Activated naive CD8-positive, alpha-beta T cell treated with anti-CD3 and anti-CD28 coated beads, Interleukin-2, amount 10 ng/mL, durations not matched to agents 7 days and 5 days (primary cell): ENCODE results near the gene RPS6KA2. TPM values are rescaled to one million over a fixed set of nuclear protein-coding genes. Genes with fewer than 3 reads are reported as not detected.

Experiments
- ATAC-seq: fragments of 150-1000 bp; cut with Tn5 transposase; one replicate; pipeline ENCODE4 v1.10.0; 2021; ENCODE audit warnings: low read depth, moderate library complexity
- POLR2A ChIA-PET: fragments of 350-600 bp; sonication (Branson Sonifier 250); formaldehyde crosslinking; loops from one replicate; lab custom pipeline; 2021; ENCODE audit warnings: antibody characterized with exemption; lab: Charles Lee
- DNase-seq: peaks from one replicate; pipeline ENCODE4 v3.0.0; 2021
- H3K27ac Mint-ChIP-seq: one replicate; pipeline ENCODE4 v1.8.0; 2022; ENCODE audit warnings: mild to moderate bottlenecking, mixed read lengths
- H3K27me3 Mint-ChIP-seq: one replicate; pipeline ENCODE4 v1.8.0; 2022; ENCODE audit warnings: mild to moderate bottlenecking, moderate library complexity, mixed read lengths
- H3K36me3 Mint-ChIP-seq: one replicate; pipeline ENCODE4 v1.8.0; 2021; ENCODE audit warnings: mild to moderate bottlenecking, mixed read lengths
- H3K4me1 Mint-ChIP-seq: one replicate; pipeline ENCODE4 v1.8.0; 2021; ENCODE audit warnings: mixed read lengths
- H3K4me3 Mint-ChIP-seq: one replicate; pipeline ENCODE4 v1.8.0; 2022; ENCODE audit warnings: mild to moderate bottlenecking, moderate library complexity, mixed read lengths
- H3K9me3 Mint-ChIP-seq: one replicate; pipeline ENCODE4 v1.8.0; 2021; ENCODE audit warnings: mixed read lengths
- total RNA-seq, 2 experiments: library from RNA; stranded (reverse); gene quantifications; one replicate each; pipeline ENCODE4 v1.2.3, GENCODE V29; 2021

Gene RPS6KA2
- total RNA-seq, 2 experiments from 2014 or later: 3.8 to 5.7 TPM

DNA sequence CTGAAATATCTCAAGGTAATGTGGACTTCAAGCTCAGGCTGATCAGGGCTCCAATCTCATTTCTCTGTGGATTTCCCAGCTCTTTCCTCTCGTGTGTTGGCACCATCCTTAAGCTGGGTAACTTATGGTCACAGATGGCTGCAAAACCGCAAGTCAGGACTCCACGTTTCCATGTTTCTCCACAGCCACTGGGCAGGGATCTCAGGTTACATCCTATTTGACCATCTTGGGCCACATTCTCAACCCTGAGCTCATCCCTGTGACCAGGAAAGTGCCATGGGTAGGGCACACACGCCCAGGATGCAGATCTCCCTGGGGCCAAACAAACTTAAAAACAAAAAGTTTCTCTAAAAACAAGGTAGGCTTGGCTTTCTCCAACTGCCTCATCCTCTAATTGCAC, 15.4 kb downstream of the RPS6KA2 start:
- Mint-ChIP-seq H3K36me3 (no peaks in the 10 kb centered on the region), H3K4me3 (no peak overlapping the region), H3K9me3 (no peaks in the 10 kb centered on the region), H3K27me3 (no peaks in the 10 kb centered on the region), H3K4me1 (no peaks in the 10 kb centered on the region), H3K27ac (no peak overlapping the region)
- no peak for DNase-seq
- POLR2A ChIA-PET: no interaction called here
- ATAC-seq: no peak

DNA sequence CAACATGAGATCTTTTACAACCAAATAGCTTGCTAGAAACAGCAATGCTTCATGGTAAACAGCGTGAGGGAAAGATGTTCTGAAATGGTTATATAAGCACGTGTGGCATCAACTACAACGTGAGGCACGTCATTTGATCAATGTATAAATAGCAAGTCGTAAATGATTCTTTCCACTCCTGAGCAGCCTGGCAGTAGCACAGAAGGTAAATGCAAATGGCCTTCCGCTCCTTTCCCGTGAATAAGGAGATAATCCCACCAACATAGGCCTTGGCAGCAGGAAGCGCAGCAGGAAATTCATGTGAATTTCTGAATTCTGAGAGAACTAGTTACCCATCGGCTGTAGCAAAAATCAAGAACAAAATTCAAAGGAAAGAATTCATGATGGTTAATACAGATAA, 17.0 kb downstream of the RPS6KA2 start:
- H3K36me3 Mint-ChIP-seq: no peaks in the 10 kb centered on the region
- no peak overlapping the region for H3K27ac Mint-ChIP-seq
- no peaks in the 10 kb centered on the region for H3K27me3 Mint-ChIP-seq
- POLR2A ChIA-PET: no interaction called here
- DNase-seq (no peak), ATAC-seq (no peak)
- no peaks in the 10 kb centered on the region for H3K9me3 Mint-ChIP-seq
- H3K4me3 Mint-ChIP-seq: no peak overlapping the region
- no peaks in the 10 kb centered on the region for H3K4me1 Mint-ChIP-seq

DNA sequence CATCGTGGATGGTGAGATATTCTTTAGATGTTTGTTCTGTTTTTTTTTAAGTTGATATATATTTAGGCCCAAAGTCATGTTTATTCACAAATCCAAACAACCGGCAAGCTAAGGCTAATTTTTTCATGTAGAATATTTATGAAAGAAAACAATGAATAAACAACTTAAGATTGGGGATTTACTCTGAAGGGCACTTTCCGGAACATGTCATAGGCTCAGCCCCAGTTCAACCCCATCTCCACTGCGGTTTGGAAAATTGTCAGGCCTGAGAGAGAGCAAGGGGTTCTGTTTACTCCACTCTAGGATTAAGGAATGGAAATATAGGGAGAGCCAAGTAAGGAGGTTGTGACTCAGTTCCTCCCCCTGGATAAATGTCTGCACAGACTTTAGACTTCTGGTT, 18.3 kb downstream of the RPS6KA2 start:
- no peaks in the 10 kb centered on the region for H3K9me3 Mint-ChIP-seq
- no peak for ATAC-seq
- POLR2A ChIA-PET: no interaction called here

DNA sequence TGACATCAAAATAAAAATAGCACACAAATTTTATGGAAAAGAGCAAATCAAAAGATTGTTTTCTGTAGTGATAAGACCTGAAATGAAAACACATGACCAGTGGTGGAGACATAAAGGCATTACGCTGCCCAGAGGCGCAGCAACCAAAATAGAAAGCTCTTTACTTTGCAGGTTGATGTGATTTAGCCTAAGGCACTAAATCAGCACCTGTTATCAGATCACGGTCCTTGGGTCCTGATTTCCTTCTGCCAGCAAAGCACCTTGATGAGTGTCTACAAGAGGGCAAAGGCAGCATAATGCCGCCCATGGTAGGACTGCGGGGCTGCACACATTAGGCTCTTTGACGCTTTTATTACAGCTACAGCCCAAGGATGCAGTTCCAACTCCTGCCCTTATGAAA, 21.3 kb downstream of the RPS6KA2 start:
- POLR2A ChIA-PET: no interaction called here
- no peak for DNase-seq
- Mint-ChIP-seq H3K27ac (no peak overlapping the region), H3K36me3 (no peaks in the 10 kb centered on the region), H3K27me3 (no peaks in the 10 kb centered on the region), H3K4me3 (no peak overlapping the region), H3K4me1 (no peaks in the 10 kb centered on the region), H3K9me3 (no peaks in the 10 kb centered on the region)
- ATAC-seq: no peak

More for the DNA sequence above, 18.3 kb downstream of the RPS6KA2 start:
- Mint-ChIP-seq H3K4me1 (no peaks in the 10 kb centered on the region), H3K36me3 (no peaks in the 10 kb centered on the region), H3K27ac (no peak overlapping the region), H3K27me3 (no peaks in the 10 kb centered on the region), H3K4me3 (no peak overlapping the region)
- DNase-seq: no peak

DNA sequence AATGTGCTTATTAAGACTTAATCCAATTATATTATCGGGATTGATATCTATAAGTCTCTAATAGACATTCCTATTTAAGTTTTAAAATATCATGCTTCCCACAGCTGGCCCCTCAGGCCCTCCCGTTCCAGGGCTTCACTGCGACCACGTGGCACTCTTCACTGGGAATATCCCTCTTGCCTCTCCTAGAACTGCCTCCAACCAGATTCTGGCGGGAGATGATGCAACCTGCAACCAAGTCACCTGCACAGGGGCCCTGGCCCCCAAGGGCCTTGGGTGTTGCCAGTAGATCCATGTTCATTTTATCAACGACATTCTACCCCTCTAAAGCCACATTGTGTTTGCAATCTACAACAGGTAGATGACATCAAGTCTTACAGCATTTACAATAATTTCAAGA, 22.1 kb downstream of the RPS6KA2 start:
- no peak overlapping the region for H3K4me3 Mint-ChIP-seq
- DNase-seq: no peak
- H3K27me3 Mint-ChIP-seq: no peaks in the 10 kb centered on the region
- POLR2A ChIA-PET: no interaction called here
- H3K9me3 Mint-ChIP-seq: no peaks in the 10 kb centered on the region
- no peak for ATAC-seq
- no peak overlapping the region for H3K27ac Mint-ChIP-seq
- no peaks in the 10 kb centered on the region for H3K4me1 Mint-ChIP-seq
- no peaks in the 10 kb centered on the region for H3K36me3 Mint-ChIP-seq

DNA sequence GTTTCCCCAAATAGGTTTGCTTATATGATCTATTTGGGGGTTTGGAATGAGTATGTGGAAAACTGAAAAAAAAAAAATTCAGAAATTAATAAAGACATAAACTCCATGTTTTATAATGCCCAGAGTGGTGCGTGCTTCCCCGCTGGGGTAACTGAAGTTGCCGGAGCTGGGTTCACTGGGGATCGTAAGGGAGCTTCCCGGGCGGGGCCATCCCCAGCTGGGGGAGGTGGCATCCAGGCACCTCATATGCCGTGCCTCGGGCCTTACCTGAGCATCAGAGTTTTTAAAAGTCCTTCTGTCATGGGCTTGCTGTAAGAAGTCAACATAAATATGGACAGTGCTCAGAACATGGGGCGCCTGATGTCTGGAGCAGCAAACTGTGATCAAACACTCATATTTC, 22.7 kb downstream of the RPS6KA2 start:
- ATAC-seq (no peak), DNase-seq (no peak)
- POLR2A ChIA-PET: no interaction called here
- Mint-ChIP-seq H3K36me3 (no peaks in the 10 kb centered on the region), H3K9me3 (no peaks in the 10 kb centered on the region), H3K27me3 (no peaks in the 10 kb centered on the region), H3K27ac (no peak overlapping the region), H3K4me1 (no peaks in the 10 kb centered on the region), H3K4me3 (no peak overlapping the region)

DNA sequence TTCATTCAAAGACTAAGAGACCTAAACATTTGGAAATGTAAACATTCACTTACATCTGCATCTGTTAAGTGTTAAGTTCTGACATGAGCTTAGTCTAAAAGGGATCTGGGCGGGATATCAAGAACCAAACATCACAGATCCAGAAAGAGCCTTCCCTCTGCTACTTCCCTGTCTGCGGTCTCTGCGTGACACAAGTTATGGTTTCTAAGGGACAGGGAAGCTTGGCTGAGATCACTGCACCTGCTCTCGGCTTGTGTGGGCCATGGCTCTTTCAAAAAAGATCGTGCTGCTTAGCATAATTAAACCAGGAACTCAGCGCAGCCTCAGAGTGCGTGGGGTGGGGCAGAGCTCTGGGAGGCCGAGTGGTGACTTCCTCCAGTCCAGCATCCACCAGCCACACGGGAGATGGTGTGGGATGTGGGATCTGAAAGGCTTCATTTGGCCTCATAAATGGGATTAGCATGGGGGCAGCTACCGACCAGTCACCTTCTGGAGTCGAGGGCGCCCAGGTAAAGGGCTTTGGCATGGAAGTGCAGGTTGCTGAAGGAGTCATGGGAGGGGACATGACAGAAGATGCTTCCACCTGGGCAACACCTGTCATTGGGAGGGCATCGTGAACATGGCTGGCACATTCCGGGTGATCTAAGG, 23.9 kb downstream of the RPS6KA2 start:
- Mint-ChIP-seq H3K4me3 (no peak overlapping the region), H3K9me3 (no peaks in the 10 kb centered on the region), H3K27ac (no peak overlapping the region), H3K27me3 (no peaks in the 10 kb centered on the region), H3K4me1 (no peaks in the 10 kb centered on the region), H3K36me3 (no peaks in the 10 kb centered on the region)
- POLR2A ChIA-PET: no interaction called here
- DNase-seq (no peak), ATAC-seq (no peak)

DNA sequence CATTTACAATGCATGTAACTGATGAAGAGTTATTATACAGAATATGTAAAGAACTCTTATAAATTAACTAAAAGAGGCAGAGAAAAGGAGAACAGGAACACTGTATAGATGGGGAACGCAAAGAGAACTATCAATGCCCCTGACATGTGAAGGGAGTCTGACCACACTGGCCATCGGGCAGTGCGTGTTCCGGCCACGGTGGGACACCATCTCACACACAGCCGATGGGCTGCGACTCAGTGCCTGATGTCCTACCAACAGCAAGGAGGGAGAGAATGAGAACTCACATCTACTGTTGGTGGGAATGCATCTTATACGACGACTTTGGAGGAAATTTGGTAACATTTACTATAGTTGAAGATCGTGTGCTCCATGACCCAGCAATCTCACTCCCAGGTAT, 25.1 kb downstream of the RPS6KA2 start:
- ATAC-seq (no peak), DNase-seq (no peak)
- H3K4me3 Mint-ChIP-seq: no peak overlapping the region
- POLR2A ChIA-PET: interaction anchor here (0.7 kb wide), 1 partner anchor 305 kb away, joined by 3 read pairs; no protein-coding TSS in a partner anchor
- H3K27me3 Mint-ChIP-seq: no peaks in the 10 kb centered on the region
- H3K9me3 Mint-ChIP-seq: no peaks in the 10 kb centered on the region
- H3K36me3 Mint-ChIP-seq: no peaks in the 10 kb centered on the region
- no peaks in the 10 kb centered on the region for H3K4me1 Mint-ChIP-seq
- H3K27ac Mint-ChIP-seq: no peak overlapping the region

DNA sequence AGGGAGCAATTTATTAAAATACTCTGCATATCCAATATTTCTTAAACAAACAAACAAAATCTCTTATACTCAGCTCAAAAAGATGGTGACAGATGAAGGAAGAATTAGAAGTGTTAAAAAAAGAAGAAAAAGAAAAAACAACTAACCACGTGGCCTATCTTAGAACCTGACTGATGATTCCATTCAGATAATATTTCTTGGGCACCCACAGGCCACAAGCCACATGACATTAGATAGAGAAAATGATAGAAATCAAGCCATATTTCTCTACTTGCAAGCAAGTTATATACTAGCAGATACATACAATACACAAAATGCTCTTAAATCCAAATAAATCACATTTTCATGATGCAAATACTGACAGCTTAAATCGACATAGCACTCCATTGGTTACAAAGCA, 26.1 kb downstream of the RPS6KA2 start:
- Mint-ChIP-seq H3K36me3 (no peaks in the 10 kb centered on the region), H3K9me3 (no peaks in the 10 kb centered on the region), H3K27ac (no peak overlapping the region), H3K27me3 (no peaks in the 10 kb centered on the region), H3K4me1 (no peaks in the 10 kb centered on the region), H3K4me3 (no peak overlapping the region)
- POLR2A ChIA-PET: no interaction called here
- DNase-seq (no peak), ATAC-seq (no peak)

DNA sequence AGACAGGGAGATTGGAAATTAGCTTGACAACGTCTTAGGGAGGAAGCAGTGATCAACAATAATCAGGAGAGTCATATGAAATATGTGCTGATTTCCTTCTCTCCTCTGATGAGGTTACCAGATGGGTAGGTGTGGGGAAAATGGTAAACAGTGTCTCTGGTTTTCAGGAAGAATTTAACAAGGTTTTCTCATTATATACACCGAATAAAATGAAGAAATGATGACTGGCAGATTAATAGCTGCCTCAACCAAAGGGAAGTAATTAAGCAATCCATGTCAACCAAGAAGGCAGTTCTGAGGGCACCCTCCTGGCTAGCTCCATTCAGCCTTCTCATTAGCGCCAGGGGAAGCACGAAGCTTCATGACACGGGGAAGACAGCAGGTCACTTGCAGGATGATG, 27.8 kb downstream of the RPS6KA2 start:
- Mint-ChIP-seq H3K27me3 (no peaks in the 10 kb centered on the region), H3K36me3 (no peaks in the 10 kb centered on the region), H3K4me3 (no peak overlapping the region), H3K9me3 (no peaks in the 10 kb centered on the region), H3K4me1 (no peaks in the 10 kb centered on the region), H3K27ac (no peak overlapping the region)
- DNase-seq (no peak), ATAC-seq (no peak)
- POLR2A ChIA-PET: no interaction called here

DNA sequence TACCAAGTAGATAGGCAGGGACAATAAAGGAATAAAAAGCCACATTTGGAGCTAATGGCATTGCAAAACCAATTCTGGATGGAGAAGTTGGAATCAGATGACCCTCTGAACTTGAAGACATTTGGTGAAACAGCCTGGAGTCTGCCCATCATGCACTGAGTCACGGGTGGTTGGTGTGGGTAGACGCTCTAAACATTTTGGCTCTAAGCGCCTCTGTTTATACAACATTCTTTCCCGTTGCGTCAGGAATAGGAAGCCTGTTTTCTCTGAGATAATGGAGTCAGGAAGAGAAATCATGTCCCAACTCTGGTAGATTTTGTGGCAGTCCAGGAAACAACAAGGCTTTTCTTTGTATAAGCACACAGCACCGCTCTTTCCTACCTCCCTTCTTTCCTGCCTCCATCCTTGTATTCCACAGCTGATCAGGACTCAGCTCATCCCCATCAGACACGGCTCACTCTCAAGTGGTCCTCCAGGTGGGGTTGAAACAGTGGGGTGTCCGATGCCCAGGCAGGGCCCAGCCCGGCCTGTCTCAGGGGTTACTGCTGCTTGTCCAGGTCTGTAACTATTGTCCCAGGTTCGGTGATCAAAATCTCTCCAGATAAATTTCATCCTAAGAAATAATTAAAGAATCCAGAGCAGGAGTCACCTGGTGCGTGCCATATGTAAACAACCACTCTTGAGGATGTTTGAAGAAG, 28.5 kb downstream of the RPS6KA2 start:
- Mint-ChIP-seq H3K9me3 (no peaks in the 10 kb centered on the region), H3K27ac (no peak overlapping the region), H3K36me3 (no peaks in the 10 kb centered on the region), H3K4me1 (no peaks in the 10 kb centered on the region), H3K4me3 (no peak overlapping the region), H3K27me3 (no peaks in the 10 kb centered on the region)
- ATAC-seq: no peak
- DNase-seq: no peak
- POLR2A ChIA-PET: no interaction called here

DNA sequence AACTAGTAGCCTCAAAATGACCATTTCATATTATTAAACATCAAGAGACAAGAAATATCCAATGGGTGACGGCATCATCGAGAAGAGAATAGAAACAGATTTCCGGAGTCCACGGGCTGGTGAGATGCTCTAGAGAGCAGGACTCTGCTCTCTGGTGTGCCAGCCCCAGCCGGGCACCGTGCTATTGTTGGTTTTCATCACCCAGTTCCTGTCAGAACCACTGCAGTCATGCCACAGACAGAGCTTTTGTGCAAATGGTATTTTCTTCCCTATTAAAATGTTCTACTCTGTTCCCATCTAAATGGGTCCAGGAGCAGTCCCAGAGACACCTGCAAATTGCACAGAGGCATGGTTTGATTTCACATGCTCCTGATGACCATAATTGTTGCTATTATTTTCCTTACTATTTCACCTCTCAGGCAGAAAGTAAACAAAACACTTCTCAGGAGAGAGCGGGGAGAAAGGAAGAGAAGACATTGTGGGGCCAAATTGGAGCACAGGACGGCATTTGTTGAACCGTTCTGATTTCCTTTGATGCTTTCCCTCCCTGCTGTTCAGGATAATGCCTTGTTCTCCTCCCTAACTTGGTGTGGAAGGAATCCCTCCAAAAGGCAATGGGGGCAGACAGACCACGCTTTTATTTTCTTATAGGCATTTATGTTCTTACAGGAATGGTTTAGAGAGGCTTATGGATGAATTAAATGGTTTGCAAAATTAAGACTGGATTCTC, 29.2 kb downstream of the RPS6KA2 start:
- H3K4me1 Mint-ChIP-seq: no peaks in the 10 kb centered on the region
- no peaks in the 10 kb centered on the region for H3K9me3 Mint-ChIP-seq

DNA sequence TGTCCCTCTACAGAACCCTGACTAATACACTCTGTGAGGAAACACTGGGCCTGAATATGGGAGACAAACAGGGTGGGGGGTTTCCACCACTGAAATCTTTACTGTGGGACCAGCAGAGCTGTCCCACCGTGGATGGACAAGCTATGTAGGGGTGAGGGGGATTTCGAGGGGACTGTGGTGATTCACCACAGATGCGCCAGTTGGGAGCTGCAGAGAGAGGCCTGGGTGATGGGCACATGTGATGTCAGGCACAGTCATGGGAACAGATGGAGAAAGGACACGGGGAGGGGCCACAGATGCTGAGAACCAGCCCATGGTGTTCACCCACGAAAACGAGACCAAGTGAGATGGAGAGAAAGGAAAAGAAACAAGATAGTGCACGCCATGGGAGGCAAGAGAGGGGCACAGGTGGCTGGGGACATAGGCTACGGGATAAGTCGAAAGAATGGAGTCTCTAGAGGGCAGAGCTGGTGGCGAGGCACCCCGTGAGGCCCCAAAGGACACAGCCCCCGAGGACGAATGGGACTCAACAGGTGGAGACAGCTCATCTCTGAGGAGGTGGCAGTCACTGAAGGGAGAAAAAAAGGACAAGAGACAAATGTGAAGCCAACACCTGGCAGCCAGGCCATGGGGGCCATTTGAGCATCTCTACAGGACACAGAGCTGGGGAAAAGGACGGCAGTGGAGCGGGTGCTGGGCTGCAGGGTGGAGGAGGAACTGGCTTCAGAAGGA, 30.1 kb downstream of the RPS6KA2 start:
- ATAC-seq: no peak
- POLR2A ChIA-PET: no interaction called here
- no peaks in the 10 kb centered on the region for H3K9me3 Mint-ChIP-seq
- H3K27me3 Mint-ChIP-seq: no peaks in the 10 kb centered on the region
- no peak for DNase-seq
- H3K4me3 Mint-ChIP-seq: no peak overlapping the region
- H3K27ac Mint-ChIP-seq: no peak overlapping the region
- H3K4me1 Mint-ChIP-seq: no peaks in the 10 kb centered on the region
- no peaks in the 10 kb centered on the region for H3K36me3 Mint-ChIP-seq

More for the DNA sequence above, 29.2 kb downstream of the RPS6KA2 start:
- POLR2A ChIA-PET: no interaction called here
- H3K36me3 Mint-ChIP-seq: no peaks in the 10 kb centered on the region
- ATAC-seq (no peak), DNase-seq (no peak)
- no peak overlapping the region for H3K27ac Mint-ChIP-seq
- no peaks in the 10 kb centered on the region for H3K27me3 Mint-ChIP-seq
- H3K4me3 Mint-ChIP-seq: no peak overlapping the region
